Measurements from ENCODE around the gene THAP7.
"Not testable (repeated sequence)": the region's sequence is repeated elsewhere in the genome, so short reads cannot be mapped to it uniquely, and the experiment has no call there.

The THAP7 gene

DNA sequence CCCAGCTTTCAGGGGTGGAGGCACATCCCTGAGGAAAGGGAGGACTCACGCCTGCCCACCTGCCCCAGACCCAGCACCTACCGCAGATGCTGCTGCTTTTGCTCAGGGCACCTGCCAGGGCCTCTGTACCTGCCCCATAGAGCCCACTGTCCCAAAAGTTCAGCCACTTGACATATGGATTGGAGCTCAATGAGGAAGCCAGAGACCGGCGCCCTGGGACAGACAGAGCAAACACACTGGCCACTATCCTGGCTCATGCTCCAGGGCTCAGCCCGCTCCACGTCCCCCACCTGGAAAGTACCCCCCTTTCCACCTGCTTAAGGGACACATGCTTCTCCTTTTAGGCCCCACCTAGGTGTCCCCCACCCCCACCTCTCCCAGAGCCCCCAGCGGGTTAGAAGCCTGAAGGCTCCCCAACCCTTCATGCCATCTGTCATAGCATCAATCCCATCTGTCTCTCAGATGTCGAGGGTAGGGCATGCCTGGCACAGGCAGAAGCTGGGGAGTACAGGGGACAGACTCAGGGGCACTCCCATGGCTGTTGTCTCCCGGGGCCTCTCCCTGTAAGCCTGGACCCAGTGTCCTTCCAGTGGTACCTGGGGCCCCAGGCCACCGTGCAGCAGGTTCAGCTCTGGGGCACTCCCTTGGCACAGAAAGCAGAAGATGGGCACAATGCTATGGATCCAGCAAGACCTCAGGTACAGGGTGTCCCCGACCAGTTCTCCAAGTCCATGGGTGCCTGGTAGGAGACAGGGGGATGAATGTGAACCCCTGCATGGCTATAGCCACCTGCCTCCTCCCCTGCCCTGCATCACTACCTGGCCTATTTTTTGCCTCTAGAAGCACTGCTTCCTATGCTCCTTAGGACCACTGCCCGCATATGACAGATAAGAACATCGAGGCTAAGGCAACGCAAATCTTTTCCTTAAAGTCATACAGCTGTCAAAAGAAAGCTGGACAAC is 10.8 kb upstream of the THAP7 start:
- DNase-seq (ENCODE audit: low spot score): no peak

DNA sequence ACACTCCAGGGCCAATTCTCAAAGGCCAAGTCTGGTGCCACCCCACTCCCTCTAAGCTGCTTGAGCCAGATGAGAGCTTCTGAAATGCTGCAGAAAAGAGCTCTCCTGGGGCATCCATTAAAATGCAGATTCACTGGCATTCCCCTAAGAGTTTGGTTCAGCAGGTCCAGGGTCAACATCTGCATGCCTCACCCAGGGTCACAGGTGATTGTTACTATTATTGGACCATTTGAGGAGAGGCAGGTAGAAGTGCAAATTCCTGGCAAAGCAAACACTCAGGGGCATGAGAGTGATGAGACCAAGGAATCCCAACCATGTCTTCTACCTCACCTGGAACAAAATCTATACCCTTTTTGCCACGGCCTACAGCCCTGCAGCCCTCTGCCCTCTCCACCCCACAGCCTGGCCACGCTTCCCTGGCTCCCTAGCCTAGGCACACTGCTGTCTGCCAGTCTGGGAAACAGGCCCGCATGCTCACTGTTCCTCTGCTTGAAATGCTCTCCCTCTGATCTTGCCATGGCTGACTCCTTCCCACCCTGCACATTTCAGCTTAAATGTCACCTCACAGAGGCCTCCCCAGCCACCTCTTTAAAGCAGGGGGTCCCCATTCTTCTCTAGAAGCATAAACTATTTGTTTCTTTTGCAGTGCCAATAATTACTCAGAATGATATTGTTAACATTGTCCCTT is 8.7 kb upstream of the THAP7 start:
- no peak for DNase-seq (ENCODE audit: low spot score)

GRCh38 chr22:21009638-21010425 is 7.9 kb upstream of the THAP7 start:
- no peak for DNase-seq (ENCODE audit: low spot score)

DNA sequence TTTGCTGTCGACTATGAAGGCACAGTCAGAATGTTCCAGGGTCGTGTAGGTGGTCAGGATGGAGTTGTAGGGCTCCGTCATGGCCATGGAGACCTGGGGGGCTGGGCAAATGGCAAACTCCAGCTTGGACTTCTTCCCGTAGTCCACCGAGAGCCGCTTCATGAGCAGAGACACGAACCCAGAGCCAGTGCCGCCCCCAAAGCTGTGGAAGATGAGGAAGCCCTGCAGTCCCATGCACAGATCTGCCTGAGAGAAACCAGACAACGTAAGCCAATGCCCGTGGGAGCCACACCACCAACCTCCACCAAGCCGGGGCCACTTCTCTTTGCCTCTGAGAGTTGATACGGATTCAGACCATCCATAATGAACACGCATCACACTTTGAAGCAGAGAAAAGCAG is 7.3 kb upstream of the THAP7 start:
- DNase-seq (ENCODE audit: low spot score): not testable (repeated sequence)

DNA sequence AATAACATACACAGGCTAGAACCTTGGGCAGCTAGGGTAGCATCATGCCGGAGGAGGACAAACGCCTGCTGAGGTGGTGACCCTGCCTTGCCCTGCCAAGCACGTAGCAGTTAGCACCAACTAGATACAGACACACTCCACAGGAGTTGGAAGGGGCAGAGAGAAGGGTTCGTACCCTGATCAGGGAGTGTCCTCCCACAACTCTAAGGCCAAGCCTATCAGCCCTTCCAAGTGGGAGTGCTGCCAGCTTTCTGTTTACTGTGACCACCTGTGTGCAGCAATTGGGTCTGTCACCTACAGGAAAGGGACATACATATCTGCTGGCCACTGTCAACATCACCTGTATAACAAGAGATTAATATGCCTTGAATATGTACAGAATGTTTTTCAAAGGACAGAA is 1.9 kb upstream of the THAP7 start:
- no peak for DNase-seq (ENCODE audit: low spot score)

GRCh38 chr22:21000987-21001600 is 824 bp downstream of the THAP7 start:
- DNase-seq (ENCODE audit: low spot score): no peak

GRCh38 chr22:21000207-21000986 is 1.5 kb downstream of the THAP7 start:
- DNase-seq (ENCODE audit: low spot score): no peak

DNA sequence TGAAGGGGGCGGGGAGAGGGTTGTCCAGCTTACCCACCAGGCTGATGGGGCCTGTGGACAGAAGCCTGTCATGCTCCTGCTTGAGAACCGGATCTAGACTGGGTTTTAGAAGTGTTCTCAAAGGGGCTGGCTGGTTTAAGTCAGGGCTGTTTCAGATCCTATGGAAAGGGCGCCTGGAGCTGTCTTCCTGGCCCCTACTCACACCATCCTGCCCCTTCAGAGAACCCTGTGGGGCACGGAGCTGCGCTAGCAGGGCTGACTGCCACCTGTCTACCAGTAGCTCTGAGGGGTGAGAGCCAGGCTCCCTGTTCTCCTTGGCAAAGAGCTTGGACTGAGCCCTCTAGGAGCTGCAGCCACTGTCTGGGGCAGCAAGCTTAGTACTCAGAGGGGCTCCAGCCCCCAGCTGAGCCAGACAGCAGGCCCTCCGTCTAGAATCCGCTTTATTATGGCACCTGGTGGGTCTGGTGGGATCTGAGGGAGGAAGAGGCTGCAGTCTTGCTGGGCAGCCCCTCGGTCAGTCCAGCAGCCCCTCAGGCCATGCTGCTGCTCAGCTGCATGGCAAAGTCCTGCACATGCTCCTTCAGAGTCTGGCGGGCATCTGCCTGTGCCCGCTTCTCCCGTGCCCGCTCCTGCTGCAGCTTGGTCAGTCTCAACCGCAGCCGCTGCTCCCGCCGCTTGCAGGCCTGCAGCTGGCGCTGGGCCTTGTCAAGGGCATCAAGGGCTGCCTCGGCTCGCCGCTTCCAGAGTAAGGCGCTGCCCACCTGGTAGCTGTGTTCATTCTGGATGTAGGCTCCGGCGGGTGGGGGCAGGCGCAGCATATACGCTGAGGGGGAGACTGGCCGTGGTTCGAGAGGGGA is 2.3 kb downstream of the THAP7 start:
- DNase-seq (ENCODE audit: low spot score): no peak

DNA sequence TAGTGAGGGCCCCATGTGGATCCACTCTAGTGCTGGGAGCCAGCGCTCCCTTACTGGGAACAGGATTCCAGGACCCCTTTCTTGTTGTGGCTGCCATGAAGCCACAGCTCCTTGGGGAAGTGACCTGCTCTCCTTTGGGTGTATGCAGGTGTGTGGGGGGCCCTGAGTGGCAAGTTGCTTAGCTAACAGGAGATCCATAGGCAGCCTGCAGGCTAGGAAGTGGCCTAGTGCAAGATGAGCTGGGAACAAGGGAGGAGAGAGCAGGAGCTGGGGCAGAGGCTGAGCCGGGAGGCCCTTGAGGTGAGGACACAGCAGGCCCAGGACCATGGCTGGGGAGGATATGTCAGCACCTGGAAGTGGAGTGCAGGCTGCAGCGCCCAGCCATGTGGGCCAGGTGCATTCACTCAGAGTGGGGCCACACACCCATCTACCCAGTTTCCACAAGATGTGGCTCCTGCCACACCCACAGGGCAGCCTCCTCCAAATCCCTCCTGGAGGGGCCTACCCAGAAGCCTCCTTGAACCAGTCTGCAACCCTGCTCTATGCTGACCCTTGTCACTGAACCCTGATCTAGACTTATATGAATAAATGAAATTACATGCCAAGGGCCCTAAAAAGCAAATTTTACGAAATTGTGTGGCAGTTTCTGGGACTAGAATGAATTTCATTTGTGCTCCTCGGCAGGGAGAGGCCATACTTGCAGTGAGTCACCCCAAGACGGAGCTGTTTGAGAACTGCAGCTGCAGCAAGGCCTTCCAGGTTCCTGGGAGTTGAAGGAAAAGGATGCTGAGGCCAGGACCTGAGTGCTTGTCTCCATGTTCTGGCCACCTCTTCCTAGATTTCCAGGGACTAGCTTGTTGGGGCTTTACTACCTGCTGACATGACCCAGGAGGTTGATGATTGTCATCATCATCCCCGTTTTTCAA is 3.2 kb downstream of the THAP7 start:
- DNase-seq (ENCODE audit: low spot score): no peak

GRCh38 chr22:20997536-20998257 is 4.2 kb downstream of the THAP7 start:
- DNase-seq (ENCODE audit: low spot score): no peak

GRCh38 chr22:20996598-20997535 is 5.1 kb downstream of the THAP7 start:
- DNase-seq (ENCODE audit: low spot score): no peak

DNA sequence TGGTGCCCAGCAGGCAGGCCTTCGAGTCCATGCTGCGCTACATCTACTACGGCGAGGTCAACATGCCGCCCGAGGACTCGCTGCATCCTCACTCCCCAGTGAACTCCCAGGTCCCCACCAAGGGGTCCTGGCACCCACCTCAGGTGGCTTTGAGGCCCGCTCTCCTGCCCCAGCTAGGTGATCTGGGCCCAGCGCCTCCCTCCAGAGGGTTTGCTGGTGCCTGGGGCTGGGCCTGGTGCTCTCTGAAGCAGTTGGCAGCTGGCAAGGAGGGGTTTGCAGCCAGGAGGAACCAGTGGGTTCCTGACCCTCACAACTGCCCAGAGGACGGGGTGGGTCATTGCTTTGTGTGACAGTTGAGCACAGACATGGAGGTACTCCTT is 5.9 kb downstream of the THAP7 start:
- DNase-seq (ENCODE audit: low spot score): no peak

DNA sequence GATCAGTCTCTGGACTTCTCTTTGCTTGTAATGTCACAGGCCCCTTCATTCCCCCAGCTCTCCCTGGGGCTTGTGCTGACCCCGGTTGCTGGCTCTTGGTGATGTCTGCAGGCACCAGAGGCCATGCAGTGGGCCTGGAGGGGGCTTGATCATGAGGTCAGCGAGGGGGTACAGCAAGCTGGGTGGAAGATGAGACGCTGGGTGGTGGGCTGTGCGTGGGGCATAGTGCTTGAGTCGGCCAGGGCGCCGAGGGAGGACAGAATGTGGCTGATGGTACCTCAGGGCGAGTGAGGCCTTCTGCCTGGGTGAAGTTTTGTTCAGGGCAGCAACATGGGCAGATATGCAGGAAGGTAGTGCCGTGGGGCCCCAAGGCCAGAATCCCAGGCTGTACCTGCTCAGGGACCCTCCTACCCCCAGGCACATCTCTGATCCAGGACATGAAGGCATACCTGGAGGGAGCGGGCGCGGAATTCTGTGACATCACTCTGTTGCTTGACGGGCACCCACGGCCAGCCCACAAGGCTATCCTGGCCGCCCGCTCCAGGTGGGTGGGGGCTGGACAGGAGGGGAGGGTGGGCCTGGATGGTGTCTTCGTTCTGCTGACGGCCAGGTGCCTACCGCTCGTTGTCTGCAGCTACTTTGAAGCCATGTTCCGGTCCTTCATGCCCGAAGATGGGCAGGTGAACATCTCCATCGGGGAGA is 6.4 kb downstream of the THAP7 start:
- DNase-seq (ENCODE audit: low spot score): no peak

DNA sequence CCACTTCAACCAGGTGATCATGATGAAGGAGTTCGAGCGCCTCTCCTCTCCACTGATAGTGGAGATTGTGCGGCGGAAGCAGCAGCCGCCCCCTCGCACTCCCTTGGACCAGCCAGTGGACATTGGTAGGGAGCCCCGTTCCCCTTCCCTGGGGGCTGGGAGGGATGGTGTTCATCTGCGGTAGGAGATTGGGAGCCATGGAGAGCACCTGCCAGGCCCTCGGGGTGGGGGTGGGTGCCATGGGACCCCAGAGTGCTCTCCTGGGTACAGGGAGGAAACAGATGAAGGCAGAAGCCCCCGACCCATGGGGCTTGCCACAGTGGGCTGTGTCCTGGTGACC is 7.0 kb downstream of the THAP7 start:
- DNase-seq (ENCODE audit: low spot score): no peak

- no peak for DNase-seq (ENCODE audit: low spot score)
Observed at GRCh38 chr22:20994128-20994901, 7.6 kb downstream of the THAP7 start.

Data from activated CD4-positive, alpha-beta T cell treated with anti-CD3 and anti-CD28 coated beads, Interleukin-2, Interleukin-4, amounts not matched to agents 100 ng/mL and 50 ng/mL, durations not matched to agents 16 hours and 8 hours (primary cell).